H1 (cell line): Measurements from ENCODE around the gene NLRP1. TPM values are rescaled to one million over a fixed set of nuclear protein-coding genes. Genes with fewer than 3 reads are reported as not detected.

Experiments
- CTCF ChIA-PET: fragments of 300-600 bp; sonication (Branson Sonifier 250); formaldehyde crosslinking; loops from one replicate; lab custom pipeline; 2021; ENCODE audit not compliant: partially characterized antibody; lab: Charles Lee
- POLR2A ChIA-PET: fragments of 300-600 bp; sonication (Branson Sonifier 250); formaldehyde crosslinking; loops from one replicate; lab custom pipeline; 2021; ENCODE audit warnings: inconsistent platforms; ENCODE audit not compliant: partially characterized antibody; lab: Charles Lee
- DNase-seq, 2 experiments: peaks; one replicate each; pipeline versions ENCODE4 v3.0.0 to v3.0.0-alpha.2; 2010 to 2022; ENCODE audit warnings: low spot score in 2 of 2, low read depth in 1 of 2, mixed read lengths in 1 of 2
- FAIRE-seq: peaks from 2 replicates; lab custom pipeline; 2011; peaks lifted over from hg19 to GRCh38; lab: Jason Lieb, UNC
- H2AFZ ChIP-seq: 2 replicates; pipeline ENCODE4 v1.8.1; 2012; ENCODE audit warnings: low read length, inconsistent platforms
- H2AK5ac ChIP-seq: 2 replicates; pipeline ENCODE4 v1.6.1; 2013; ENCODE audit warnings: low read depth, low read length
- H2BK120ac ChIP-seq: replicated peaks from 2 replicates; pipeline ENCODE3; 2013; ENCODE audit warnings: low read depth, low read length, inconsistent platforms
- H2BK12ac ChIP-seq: 2 replicates; pipeline ENCODE4 v1.6.1; 2013; ENCODE audit warnings: low read depth, low read length
- H2BK15ac ChIP-seq: 2 replicates; pipeline ENCODE4 v1.6.1; 2013; ENCODE audit warnings: low read length
- H2BK20ac ChIP-seq: 2 replicates; pipeline ENCODE4 v1.6.1; 2013; ENCODE audit warnings: low read length
- H2BK5ac ChIP-seq: 2 replicates; pipeline ENCODE4 v1.6.1; 2013; ENCODE audit warnings: low read depth, low read length
- H3K14ac ChIP-seq: 2 replicates; pipeline ENCODE4 v1.6.1; 2013; ENCODE audit warnings: inconsistent platforms; ENCODE audit not compliant: insufficient read length
- H3K18ac ChIP-seq: 2 replicates; pipeline ENCODE4 v1.6.1; 2013; ENCODE audit warnings: low read length; ENCODE audit errors: extremely low read depth
- H3K23ac ChIP-seq: 2 replicates; pipeline ENCODE4 v1.6.1; 2013; ENCODE audit warnings: inconsistent platforms; ENCODE audit not compliant: insufficient read length
- H3K23me2 ChIP-seq: 2 replicates; pipeline ENCODE4 v1.6.1; 2013; ENCODE audit warnings: low read depth, low read length
- H3K27ac ChIP-seq: 2 replicates; pipeline ENCODE4 v1.6.1; 2011; ENCODE audit warnings: low read depth, low read length, inconsistent platforms
- H3K27me3 ChIP-seq, 4 experiments: replicated peaks in 1 of 4; 1 replicate in 1 of 4; 2 replicates in 3 of 4; pipeline versions ENCODE4 v1.6.1 to v1.8.1; 2011 to 2013; ENCODE audit warnings: low read length in 3 of 4, mild to moderate bottlenecking in 3 of 4, inconsistent platforms in 2 of 4, mixed read lengths in 2 of 4, moderate library complexity in 1 of 4; ENCODE audit not compliant: control insufficient read depth in 3 of 4, insufficient read depth in 3 of 4; ENCODE audit errors: extremely low read depth in 1 of 4
- H3K36me3 ChIP-seq, 4 experiments: 2 replicates each; pipeline versions ENCODE4 v1.6.1 to v1.8.1; 2011 to 2013; ENCODE audit warnings: mild to moderate bottlenecking in 4 of 4, low read length in 3 of 4, moderate library complexity in 2 of 4, control low read depth in 1 of 4, inconsistent platforms in 1 of 4; ENCODE audit not compliant: insufficient read depth in 4 of 4, control insufficient read depth in 2 of 4
- H3K4ac ChIP-seq: replicated peaks from 2 replicates; pipeline ENCODE3; 2013; ENCODE audit warnings: low read length, low read depth, mixed read lengths, inconsistent platforms; ENCODE audit not compliant: insufficient read length
- H3K4me1 ChIP-seq, 4 experiments: replicated peaks in 1 of 4; 1 replicate in 1 of 4; 2 replicates in 3 of 4; pipeline versions ENCODE4 v1.6.1 to v1.8.1; 2011 to 2013; ENCODE audit warnings: low read length in 3 of 4, inconsistent platforms in 2 of 4, mixed read lengths in 1 of 4; ENCODE audit not compliant: insufficient read depth in 4 of 4, control insufficient read depth in 3 of 4
- H3K4me2 ChIP-seq, 2 experiments: 2 replicates each; pipeline versions ENCODE4 v1.6.1 to v1.8.1; 2011 to 2013; ENCODE audit warnings: low read depth in 2 of 2, low read length in 2 of 2, control low read depth in 1 of 2, inconsistent platforms in 1 of 2, mild to moderate bottlenecking in 1 of 2; ENCODE audit not compliant: insufficient read depth in 1 of 2
- H3K4me3 ChIP-seq, 4 experiments: fragments of 200-600, 300-600 bp in 1 of 4; sonication (generic), shearing (Covaris generic), sonication (Bioruptor Twin) in 1 of 4; 2 replicates each; pipeline versions ENCODE4 v1.5.1 to v1.8.1; 2011 to 2016; ENCODE audit warnings: low read length in 4 of 4, low read depth in 3 of 4, control low read depth in 2 of 4, inconsistent platforms in 2 of 4, mild to moderate bottlenecking in 2 of 4, mixed read lengths in 1 of 4, moderate library complexity in 1 of 4; ENCODE audit not compliant: insufficient read depth in 2 of 4; ENCODE audit errors: extremely low read depth in 1 of 4
- H3K56ac ChIP-seq: replicated peaks from 2 replicates; pipeline ENCODE3; 2013; ENCODE audit warnings: low read depth, mild to moderate bottlenecking, mixed read lengths, low read length, inconsistent platforms; ENCODE audit not compliant: insufficient read length
- H3K79me1 ChIP-seq: 2 replicates; pipeline ENCODE4 v1.6.1; 2013; ENCODE audit warnings: low read depth, low read length, control low read depth
- H3K79me2 ChIP-seq, 2 experiments: 2 replicates each; pipeline versions ENCODE4 v1.6.1 to v1.8.1; 2012 to 2013; ENCODE audit warnings: low read length in 2 of 2, mild to moderate bottlenecking in 2 of 2, inconsistent platforms in 1 of 2; ENCODE audit not compliant: insufficient read depth in 2 of 2, control insufficient read depth in 1 of 2
- H3K9ac ChIP-seq, 4 experiments: replicated peaks in 1 of 4; 1 replicate in 1 of 4; 2 replicates in 3 of 4; pipeline versions ENCODE4 v1.6.1 to v1.8.1; 2011 to 2013; ENCODE audit warnings: low read depth in 3 of 4, low read length in 3 of 4, control low read depth in 2 of 4, mild to moderate bottlenecking in 2 of 4, moderate library complexity in 2 of 4, inconsistent platforms in 1 of 4; ENCODE audit errors: extremely low read depth in 1 of 4
- H3K9me3 ChIP-seq, 2 experiments: 2 replicates each; pipeline versions ENCODE4 v1.6.1 to v1.8.1; 2012 to 2013; ENCODE audit warnings: mild to moderate bottlenecking in 2 of 2, moderate library complexity in 2 of 2, control low read depth in 1 of 2, inconsistent platforms in 1 of 2, low read depth in 1 of 2, low read length in 1 of 2, mixed read lengths in 1 of 2; ENCODE audit not compliant: insufficient read depth in 2 of 2
- H4K20me1 ChIP-seq, 2 experiments: replicated peaks in 1 of 2; 2 replicates each; pipeline versions ENCODE3 to v1.8.1; 2011 to 2013; ENCODE audit warnings: inconsistent platforms in 2 of 2, low read length in 2 of 2, mild to moderate bottlenecking in 1 of 2; ENCODE audit not compliant: insufficient read depth in 2 of 2, control insufficient read depth in 1 of 2
- H4K5ac ChIP-seq: 2 replicates; pipeline ENCODE4 v1.6.1; 2013; ENCODE audit warnings: low read length, low read depth, mixed read lengths, inconsistent platforms; ENCODE audit not compliant: insufficient read length
- H4K8ac ChIP-seq: 2 replicates; pipeline ENCODE4 v1.8.0; 2013; ENCODE audit warnings: mild to moderate bottlenecking, moderate library complexity, low read length, inconsistent platforms; ENCODE audit not compliant: insufficient read depth; ENCODE audit errors: extremely low read depth
- H4K91ac ChIP-seq: replicated peaks from 2 replicates; pipeline ENCODE3; 2013; ENCODE audit warnings: low read length, mixed read lengths, inconsistent platforms; ENCODE audit not compliant: insufficient read length
- SIX5 ChIP-seq: IDR thresholded peaks from 2 replicates; pipeline ENCODE4 v1.6.1; 2011; ENCODE audit warnings: mild to moderate bottlenecking, low read depth, low read length
- WGBS, 2 experiments: shearing (Covaris generic) in 1 of 2; methylation state at CpG; one replicate each; pipeline versions ENCODE4 v1.1.6 to v1.1.7; 2013 to 2015; ENCODE audit warnings: low lambda C conversion rate in 2 of 2, mixed read lengths in 2 of 2, inconsistent platforms in 1 of 2, low coverage in 1 of 2, missing lambda C conversion rate in 1 of 2; ENCODE audit not compliant: insufficient replicate concordance in 2 of 2, insufficient coverage in 1 of 2, insufficient read length in 1 of 2; ENCODE audit errors: extremely low coverage in 1 of 2, missing lambda C conversion rate in 1 of 2; 5-methylcytosine and 5-hydroxymethylcytosine counted together
- polyA plus RNA-seq, 7 experiments: library from polyadenylated mRNA; depleted of rRNA in 3 of 7; stranded (reverse) in 5 of 7; unstranded in 2 of 7; fragments of >200 nt in 5 of 7; fragments of 200-250 nt in 2 of 7; gene quantifications; 1 replicate in 5 of 7; 2 replicates in 1 of 7; 4 replicates in 1 of 7; pipeline versions ENCODE4 v1.2.1 to v1.2.3, GENCODE V29; 2011 to 2013; ENCODE audit warnings: missing spikeins in 2 of 7, mixed read lengths in 2 of 7
- total RNA-seq: library from RNA; stranded (reverse); fragmentation: NEBNext Ultra II Directional; extraction: Animal tissue kit (Norgen Biotek cat#: 25700); gene quantifications from 2 replicates; pipeline ENCODE4 v1.2.1, GENCODE V29; 2021

NLRP1 gene
- total and polyA plus RNA-seq, 2 of the 8 experiments (the other 6 are each of a cell fraction or from before 2014, with no cell fraction given) = 8.6 to 10.4 TPM

GRCh38 chr17:5526821-5527598 lies 57.3 kb downstream of the NLRP1 start:
- no peak overlapping the region for H3K4me3 ChIP-seq
- no peak overlapping the region for H2BK120ac ChIP-seq
- H3K4me2 ChIP-seq = no peak overlapping the region
- H4K20me1 ChIP-seq = no peaks in the 10 kb centered on the region
- no peak overlapping the region for H3K9ac ChIP-seq
- H3K23me2 ChIP-seq = no peaks in the 10 kb centered on the region; the same call in 1 of the 2 replicates
- no peaks in the 10 kb centered on the region for H3K27me3 ChIP-seq
- no peaks in the 10 kb centered on the region for H3K79me2 ChIP-seq
- no peak overlapping the region for H2BK20ac ChIP-seq
- no peak overlapping the region for H4K5ac ChIP-seq
- no peak overlapping the region for H4K8ac ChIP-seq
- ChIA-PET POLR2A (interaction anchor here (1.3 to 1.7 kb wide), 3 partner anchors 14 to 41 kb away, joined by 3 to 5 read pairs (median 3); partner anchors contain the start of genes DERL2 and MIS12), CTCF (interaction anchor here (0.8 to 1.4 kb wide), 4 partner anchors 11 to 178 kb away, joined by 3 read pairs; no protein-coding TSS in a partner anchor)
- H2BK15ac ChIP-seq = no peak overlapping the region
- no peak for FAIRE-seq
- H2AFZ ChIP-seq = no peak overlapping the region
- no peak for DNase-seq
- H3K4ac ChIP-seq = no peak overlapping the region
- H3K36me3 ChIP-seq = no peaks in the 10 kb centered on the region
- no peak overlapping the region for H2AK5ac ChIP-seq
- no peak overlapping the region for H3K14ac ChIP-seq
- no peaks in the 10 kb centered on the region; a peak in 2 of 7 replicates for H3K4me1 ChIP-seq
- H3K18ac ChIP-seq = no peak overlapping the region
- H4K91ac ChIP-seq = no peak overlapping the region
- no peak overlapping the region for H3K23ac ChIP-seq
- H3K27ac ChIP-seq = no peak overlapping the region
- H2BK12ac ChIP-seq = no peak overlapping the region
- no peaks in the 10 kb centered on the region for H3K9me3 ChIP-seq
- H3K79me1 ChIP-seq = no peaks in the 10 kb centered on the region
- TF ChIP-seq SIX5 = no peak
- TF ChIP-seq, all 59 proteins: peak for 0
- WGBS, 2 experiments = 96% methylated on average over 14 of the region's 14 CpGs; no CpG with 5 or more reads in 1 of the 2 experiments
- Histone ChIP-seq H3K56ac (no peak overlapping the region), H2BK5ac (no peak overlapping the region)
